K562 (cell line): Measurements from ENCODE around the gene PMM1. TPM values are rescaled to one million over a fixed set of nuclear protein-coding genes. Genes with fewer than 3 reads are reported as not detected.
A peak's percentile ranks its signal among the peaks of the same experiment; 100 is the strongest.

Experiments
- ATAC-seq: fragments of 200-7000 bp; cut with Tn5 transposase; 3 replicates; pipeline ENCODE4 v1.9.1; 2020; ENCODE audit warnings: moderate library complexity
- BruUV-seq: library from RNA; stranded (reverse); fragments of 400-500 nt; replicated peaks from 2 replicates; lab custom pipeline; 2021; lab: Mats Ljungman, UMichigan
- CTCF ChIA-PET: fragments of 300-600 bp; formaldehyde crosslinking; extraction: SDS; loops from one replicate; lab custom pipeline; 2021; ENCODE audit warnings: low intra/inter-chr PET ratio; lab: Yijun Ruan, JAX
- POLR2A ChIA-PET: fragments of 300-600, 350-650 bp; sonication (Branson Sonifier 250); formaldehyde crosslinking; extraction: SDS; loops from one replicate; lab custom pipeline; 2021; ENCODE audit warnings: antibody characterized with exemption, inconsistent platforms; lab: Yijun Ruan, JAX
- DNase-seq, 4 experiments: peaks; one replicate each; pipeline versions ENCODE4 v3.0.0 to v3.0.0-alpha.2; 2011 to 2018; ENCODE audit warnings: low spot score in 3 of 4, mixed read lengths in 3 of 4; ENCODE audit errors: extremely low read depth in 1 of 4
- FAIRE-seq: peaks from 2 replicates; lab custom pipeline; 2011; peaks lifted over from hg19 to GRCh38; lab: Jason Lieb, UNC
- H2AFZ ChIP-seq: 2 replicates; pipeline ENCODE4 v1.6.0; 2011; ENCODE audit warnings: low read depth, low read length, control low read depth, inconsistent platforms
- H3K27ac ChIP-seq: fragments of 200-600 bp; 3 replicates; pipeline ENCODE4 v1.8.0; 2011; ENCODE audit warnings: low read depth, mild to moderate bottlenecking, control low read depth, inconsistent platforms, low read length, moderate library complexity, mixed read lengths; ENCODE audit errors: extremely low read depth
- H3K27me3 ChIP-seq, 2 experiments: fragments of 300-600 bp in 1 of 2; 2 replicates in 1 of 2; 3 replicates in 1 of 2; pipeline versions ENCODE4 v1.6.0 to v1.8.0; 2011; ENCODE audit warnings: inconsistent platforms in 2 of 2, low read length in 2 of 2, mild to moderate bottlenecking in 1 of 2, mixed read lengths in 1 of 2, moderate library complexity in 1 of 2; ENCODE audit not compliant: control insufficient read depth in 2 of 2, insufficient read depth in 2 of 2
- H3K36me3 ChIP-seq: fragments of 300-600 bp; 3 replicates; pipeline ENCODE4 v1.8.0; 2011; ENCODE audit warnings: mild to moderate bottlenecking, low read length, inconsistent platforms; ENCODE audit not compliant: control insufficient read depth, insufficient read depth
- H3K4me1 ChIP-seq, 2 experiments: fragments of 200-600 bp in 1 of 2; replicated peaks in 1 of 2; 2 replicates in 1 of 2; 3 replicates in 1 of 2; pipeline versions ENCODE4 v1.5.1 to v1.8.0; 2011; ENCODE audit warnings: inconsistent platforms in 2 of 2, low read length in 2 of 2, mild to moderate bottlenecking in 1 of 2, mixed read lengths in 1 of 2, moderate library complexity in 1 of 2; ENCODE audit not compliant: control insufficient read depth in 2 of 2, insufficient read depth in 2 of 2
- H3K4me2 ChIP-seq: 2 replicates; pipeline ENCODE4 v1.6.1; 2011; ENCODE audit warnings: low read length, control low read depth, inconsistent platforms, mixed read lengths; ENCODE audit not compliant: insufficient read depth
- H3K4me3 ChIP-seq: fragments of 200-600 bp; sonication (generic), shearing (Covaris generic); 2 replicates; pipeline ENCODE4 v1.5.1; 2016; ENCODE audit warnings: control low read depth, inconsistent platforms
- H3K79me2 ChIP-seq: fragments of 200-600 bp; 3 replicates; pipeline ENCODE4 v1.8.0; 2011; ENCODE audit warnings: low read length, inconsistent platforms; ENCODE audit not compliant: control insufficient read depth, insufficient read depth
- H3K9ac ChIP-seq, 2 experiments: 2 replicates each; pipeline versions ENCODE4 v1.6.0 to v1.6.1; 2011; ENCODE audit warnings: low read depth in 2 of 2, low read length in 2 of 2, control low read depth in 1 of 2, inconsistent platforms in 1 of 2, mild to moderate bottlenecking in 1 of 2, mixed read lengths in 1 of 2; ENCODE audit not compliant: insufficient read depth in 1 of 2
- H3K9me1 ChIP-seq: one replicate; pipeline ENCODE4 v1.6.0; 2011; ENCODE audit warnings: inconsistent platforms, mild to moderate bottlenecking, low read length, moderate library complexity; ENCODE audit not compliant: control insufficient read depth, insufficient read depth
- H3K9me3 ChIP-seq: replicated peaks from 2 replicates; pipeline ENCODE4 v1.5.1; 2011; ENCODE audit warnings: low read depth, low read length, inconsistent platforms; ENCODE audit not compliant: control insufficient read depth, insufficient read depth
- H4K20me1 ChIP-seq: replicated peaks from 2 replicates; pipeline ENCODE4 v1.6.1; 2011; ENCODE audit warnings: low read length, inconsistent platforms, mixed read lengths; ENCODE audit not compliant: control insufficient read depth, insufficient read depth
- AFF1 ChIP-seq, 2 experiments: fragments of 450-650 bp; IDR thresholded peaks; 2 replicates each; pipeline ENCODE4 v1.6.1; 2018; ENCODE audit warnings: mild to moderate bottlenecking in 2 of 2, low read depth in 1 of 2; ENCODE audit not compliant: partially characterized antibody in 2 of 2
- NR0B1 ChIP-seq: fragments of 450-650 bp; IDR thresholded peaks from one replicate; pipeline ENCODE4 v1.6.1; 2018; ENCODE audit warnings: mild to moderate bottlenecking, moderate library complexity; ENCODE audit not compliant: partially characterized antibody
- PHF20 ChIP-seq: fragments of 450-650 bp; IDR thresholded peaks from 2 replicates; pipeline ENCODE4 v1.6.1; 2018; ENCODE audit not compliant: partially characterized antibody
- ZNF639 ChIP-seq, 2 experiments: fragments of 200-800 bp in 1 of 2; sonication (Bioruptor generic) in 1 of 2; sonication (generic) in 1 of 2; formaldehyde crosslinking in 1 of 2; IDR thresholded peaks in 1 of 2; conservative IDR thresholded peaks in 1 of 2; 2 replicates each; pipeline versions ENCODE4 v1.5.0 to v1.6.1; 2016 to 2020; ENCODE audit warnings: missing compliant biosample characterization in 1 of 2, missing genetic modification characterization in 1 of 2, missing genetic modification reagents in 1 of 2
- WGBS: fragments of 100-300 bp; shearing (Covaris generic); methylation state at CpG from one replicate; pipeline ENCODE4 v1.1.6; 2016; ENCODE audit warnings: low coverage, mixed read lengths; ENCODE audit not compliant: insufficient coverage; ENCODE audit errors: missing lambda C conversion rate; 5-methylcytosine and 5-hydroxymethylcytosine counted together
- in situ Hi-C: fragments of 300-500 bp; cut with MboI; formaldehyde crosslinking; loops from 4 replicates; pipeline ENCODE4 v1.15.0; 2018; ENCODE audit warnings: inconsistent platforms, mixed read lengths
- intact Hi-C: fragments of 100-400 bp; cut with micrococcal nuclease; formaldehyde crosslinking; loops from 2 replicates; pipeline ENCODE4 v1.14.2; 2022
- polyA plus RNA-seq, 8 experiments: library from polyadenylated mRNA; depleted of rRNA in 4 of 8; stranded (reverse) in 5 of 8; unstranded in 3 of 8; fragments of >200 nt; fragmentation: Nextera tagmentation in 2 of 8; fragmentation: Illumina TruSeq in 1 of 8; extraction: Ambion mirVana in 2 of 8; extraction: Trizol in 1 of 8; gene quantifications; 2 replicates each; pipeline versions ENCODE4 v1.2.1 to v1.2.3, GENCODE V29; 2011 to 2014; ENCODE audit warnings: inconsistent platforms in 1 of 8, missing spikeins in 1 of 8
- total RNA-seq, 7 experiments: library from RNA; depleted of rRNA in 6 of 7; stranded (reverse); fragments of >200 nt in 6 of 7; fragmentation: Illumina TruSeq in 2 of 7; extraction: Trizol in 2 of 7; gene quantifications; 2 replicates each; pipeline versions ENCODE4 v1.2.1 to v1.2.3, GENCODE V29; 2011 to 2021; ENCODE audit warnings: low replicate concordance in 1 of 7

The PMM1 gene
- total and polyA plus RNA-seq, 9 of the 15 experiments (the other 6 are each of a cell fraction or from before 2014, with no cell fraction given) = 10.2 to 31.7 (median 20.3) TPM

- peak overlapping the region in 1 of 2 experiments; percentile 71; a peak in 2 of 4 replicates for H3K9ac ChIP-seq
- H3K36me3 ChIP-seq = no peaks in the 10 kb centered on the region
- H3K4me3 ChIP-seq = no peak overlapping the region
- H3K27ac ChIP-seq = no peak overlapping the region
- no peaks in the 10 kb centered on the region for H3K27me3 ChIP-seq
- in situ Hi-C loops = no loop called here
- H3K9me3 ChIP-seq = no peaks in the 10 kb centered on the region
- ChIA-PET CTCF (interaction anchor here (0.6 kb wide), 1 partner anchor 25 kb away, joined by 4 read pairs; no protein-coding TSS in a partner anchor), POLR2A (no interaction called here)
- TF ChIP-seq AFF1 (IDR thresholded peaks at IDR 0.05; ENCODE audit: low read depth in 1 of 2, partially characterized antibody in 2 of 2) = no peak
- TF ChIP-seq PHF20 = no peak
- TF ChIP-seq ZNF639 (CRISPR knock-in tag; conservative IDR thresholded peaks at IDR 0.05 in 1 of 2, IDR thresholded peaks at IDR 0.05 in 1 of 2) = no peak
- no peak for TF ChIP-seq NR0B1
- H2AFZ ChIP-seq = peak overlapping the region; percentile 28; the same call in 1 of the 2 replicates
- H3K79me2 ChIP-seq = no peaks in the 10 kb centered on the region
- intact Hi-C loops = no loop called here
- BruUV-seq = no TSS peak
- DNase-seq = no peak
- FAIRE-seq = no peak
- WGBS = 48% methylated on average over 9 of the region's 11 CpGs
- ATAC-seq = no peak
- H3K9me1 ChIP-seq = no peaks in the 10 kb centered on the region
- peaks cover 0 to 4% of the 10 kb centered on the region in 2 experiments; a peak in 3 of 5 replicates for H3K4me1 ChIP-seq
- no peaks in the 10 kb centered on the region for H4K20me1 ChIP-seq
- H3K4me2 ChIP-seq = no peak overlapping the region
Observed at GRCh38 chr22:41551877-41552582, 37.6 kb downstream of the PMM1 start.
